ENCODE measurements around the gene PRDM16.

The PRDM16 gene

GRCh38 chr1:3069491-3070308 lies 697 bp downstream of the PRDM16 start:
- no peak for DNase-seq (ENCODE audit: low read depth in 2 of 2)

- no peak for DNase-seq (ENCODE audit: low read depth in 2 of 2)
Measured at GRCh38 chr1:3070309-3070643, 1.3 kb downstream of the PRDM16 start.

GRCh38 chr1:3070644-3071564 lies 1.9 kb downstream of the PRDM16 start:
- DNase-seq (ENCODE audit: low read depth in 2 of 2), result no peak

- no peak for DNase-seq (ENCODE audit: low read depth in 2 of 2)
Measured at GRCh38 chr1:3071565-3072390, 2.8 kb downstream of the PRDM16 start.

DNA sequence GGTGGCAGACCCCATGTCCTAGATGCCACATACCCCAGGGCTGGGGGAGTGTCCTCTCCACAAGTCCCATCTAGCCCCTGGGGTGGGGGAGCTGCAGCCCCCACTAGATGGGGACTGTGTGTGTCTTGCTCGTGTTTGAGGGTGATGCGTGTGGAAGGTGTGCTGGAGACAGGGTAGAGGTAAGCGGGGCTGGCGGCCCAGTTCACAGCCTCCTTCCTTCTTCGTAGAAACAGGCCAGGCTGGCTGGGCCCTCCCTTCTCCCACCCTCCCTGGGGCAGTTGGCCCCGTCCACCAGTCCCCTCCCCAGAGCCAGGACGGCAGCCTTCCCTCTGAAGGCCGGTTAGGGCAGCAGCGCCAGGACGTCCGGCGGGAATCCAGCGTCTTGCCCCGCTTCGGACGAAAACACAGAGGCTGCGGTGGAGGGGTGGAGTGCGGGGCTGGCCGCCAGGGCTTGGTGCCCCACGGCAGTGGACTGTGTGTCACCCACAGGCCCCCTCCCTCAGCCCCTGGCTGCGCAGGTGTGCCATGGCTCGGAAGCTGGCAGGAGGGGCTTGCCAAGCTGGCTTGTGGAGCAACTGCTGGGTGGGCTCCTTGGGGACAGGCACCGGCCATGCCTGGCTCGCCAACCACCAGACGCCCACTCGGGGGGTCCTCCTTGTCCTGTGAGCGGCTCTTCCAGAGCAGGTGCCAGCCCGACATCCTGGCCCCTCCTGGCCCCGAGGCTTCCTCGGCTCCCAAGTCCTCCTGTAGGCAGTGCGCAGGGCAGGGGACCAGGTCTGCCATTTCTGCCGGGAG lies 3.6 kb downstream of the PRDM16 start:
- no peak for DNase-seq (ENCODE audit: low read depth in 2 of 2)

- no peak for DNase-seq (ENCODE audit: low read depth in 2 of 2)
Measured at GRCh38 chr1:3073186-3073488, 4.1 kb downstream of the PRDM16 start.

GRCh38 chr1:3073489-3074296 lies 4.7 kb downstream of the PRDM16 start:
- DNase-seq (ENCODE audit: low read depth in 2 of 2), result no peak

GRCh38 chr1:3074297-3074741 lies 5.3 kb downstream of the PRDM16 start:
- DNase-seq (ENCODE audit: low read depth in 2 of 2), result no peak

- no peak for DNase-seq (ENCODE audit: low read depth in 2 of 2)
Measured at GRCh38 chr1:3074800-3075199, 5.8 kb downstream of the PRDM16 start.

- no peak for DNase-seq (ENCODE audit: low read depth in 2 of 2)
Measured at GRCh38 chr1:3075666-3076362, 6.8 kb downstream of the PRDM16 start.

- DNase-seq (ENCODE audit: low read depth in 2 of 2), result no peak
Measured at GRCh38 chr1:3076363-3076740, 7.3 kb downstream of the PRDM16 start.

DNA sequence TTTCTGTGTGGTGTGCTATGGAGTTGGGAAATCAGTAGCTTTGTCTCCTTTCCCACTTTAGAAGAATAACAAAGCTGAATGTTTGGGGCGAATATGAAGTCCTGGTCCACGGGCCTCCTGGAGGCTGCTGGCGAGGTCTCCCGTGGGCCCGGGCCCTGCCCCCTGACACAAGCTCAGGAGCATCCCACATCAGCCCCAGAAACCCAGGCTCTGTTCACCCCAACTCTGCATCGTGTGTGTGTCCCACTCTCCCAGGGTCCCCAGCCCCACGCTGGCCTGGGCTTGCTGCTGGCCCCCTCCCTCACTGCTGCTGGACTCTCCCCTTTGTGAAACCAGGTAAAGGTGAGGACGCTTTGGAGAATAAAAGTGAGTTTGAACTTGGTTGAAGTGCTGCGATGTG lies 8.1 kb downstream of the PRDM16 start:
- DNase-seq (ENCODE audit: low read depth in 2 of 2), result no peak

DNA sequence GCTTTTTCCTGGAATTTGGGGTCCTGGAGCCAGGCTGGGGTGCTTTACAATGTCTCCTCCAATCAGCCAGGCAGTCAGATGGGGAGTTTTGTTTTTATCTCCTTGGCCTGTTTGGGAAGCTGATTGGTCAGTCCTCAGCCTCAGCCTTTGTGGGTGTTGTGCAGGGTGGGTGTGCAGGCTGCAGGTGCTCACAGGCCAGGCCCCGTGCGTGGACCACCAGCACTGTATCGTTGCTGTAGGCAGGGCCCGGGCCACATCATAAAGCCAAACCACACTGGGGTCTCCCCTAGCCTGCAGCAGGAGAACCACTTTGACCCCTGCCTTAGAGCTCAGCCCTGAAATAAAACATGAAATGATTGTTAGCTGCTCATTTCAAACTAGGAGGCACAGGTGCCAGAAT lies 8.6 kb downstream of the PRDM16 start:
- no peak for DNase-seq (ENCODE audit: low read depth in 2 of 2)

- no peak for DNase-seq (ENCODE audit: low read depth in 2 of 2)
Measured at GRCh38 chr1:3078430-3078861, 9.4 kb downstream of the PRDM16 start.

- no peak for DNase-seq (ENCODE audit: low read depth in 2 of 2)
Measured at GRCh38 chr1:3078871-3079270, 9.9 kb downstream of the PRDM16 start.

DNA sequence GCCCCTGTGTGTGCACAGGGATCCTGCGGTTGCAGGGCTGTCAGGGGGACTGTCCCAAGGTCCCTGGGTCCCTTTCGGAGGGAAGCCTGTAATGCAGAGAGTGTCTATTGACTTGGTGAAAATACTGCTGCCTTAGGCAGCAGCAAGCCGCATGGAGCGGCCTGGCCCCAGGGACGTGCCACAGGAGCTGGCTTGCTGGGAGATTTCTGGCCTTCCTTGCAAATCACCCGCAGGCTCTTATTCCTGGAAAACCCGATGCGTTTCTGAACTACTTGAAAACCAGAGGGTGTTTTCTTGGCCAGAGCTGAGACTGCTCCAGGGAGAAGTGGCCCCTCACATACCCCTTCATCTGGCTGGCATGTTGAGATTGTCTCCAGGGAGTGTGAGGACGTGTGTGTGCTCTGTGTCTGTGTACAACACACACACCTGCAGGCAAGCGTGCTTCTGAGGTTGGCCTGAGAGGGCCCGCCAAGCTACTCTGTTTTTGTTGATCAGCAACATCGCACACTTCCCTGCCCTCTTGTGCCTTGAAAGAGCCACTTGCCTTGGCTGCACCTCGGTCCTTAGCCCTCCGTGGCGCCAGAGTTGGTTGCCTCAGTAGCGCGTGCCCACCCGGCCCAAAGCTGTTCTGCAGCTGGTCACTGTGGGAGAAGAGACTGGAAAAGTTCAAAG lies 10.5 kb downstream of the PRDM16 start:
- DNase-seq (ENCODE audit: low read depth in 2 of 2), result no peak

GRCh38 chr1:3080053-3080955 lies 11.3 kb downstream of the PRDM16 start:
- no peak for DNase-seq (ENCODE audit: low read depth in 2 of 2)

GRCh38 chr1:3081171-3081683 lies 12.2 kb downstream of the PRDM16 start:
- no peak for DNase-seq (ENCODE audit: low read depth in 2 of 2)

Data from activated CD4-positive, alpha-beta T cell treated with anti-CD3 and anti-CD28 coated beads for 24 hours (primary cell).